Measurements from ENCODE around the gene CABP4. TPM values are rescaled to one million over a fixed set of nuclear protein-coding genes. Genes with fewer than 3 reads are reported as not detected.
A peak's percentile ranks its signal among the peaks of the same experiment; 100 is the strongest.
"Not testable (repeated sequence)": the region's sequence is repeated elsewhere in the genome, so short reads cannot be mapped to it uniquely, and the experiment has no call there.

The CABP4 gene
- total RNA-seq, 1 donor from 2014 or later, result 0.35 TPM

DNA sequence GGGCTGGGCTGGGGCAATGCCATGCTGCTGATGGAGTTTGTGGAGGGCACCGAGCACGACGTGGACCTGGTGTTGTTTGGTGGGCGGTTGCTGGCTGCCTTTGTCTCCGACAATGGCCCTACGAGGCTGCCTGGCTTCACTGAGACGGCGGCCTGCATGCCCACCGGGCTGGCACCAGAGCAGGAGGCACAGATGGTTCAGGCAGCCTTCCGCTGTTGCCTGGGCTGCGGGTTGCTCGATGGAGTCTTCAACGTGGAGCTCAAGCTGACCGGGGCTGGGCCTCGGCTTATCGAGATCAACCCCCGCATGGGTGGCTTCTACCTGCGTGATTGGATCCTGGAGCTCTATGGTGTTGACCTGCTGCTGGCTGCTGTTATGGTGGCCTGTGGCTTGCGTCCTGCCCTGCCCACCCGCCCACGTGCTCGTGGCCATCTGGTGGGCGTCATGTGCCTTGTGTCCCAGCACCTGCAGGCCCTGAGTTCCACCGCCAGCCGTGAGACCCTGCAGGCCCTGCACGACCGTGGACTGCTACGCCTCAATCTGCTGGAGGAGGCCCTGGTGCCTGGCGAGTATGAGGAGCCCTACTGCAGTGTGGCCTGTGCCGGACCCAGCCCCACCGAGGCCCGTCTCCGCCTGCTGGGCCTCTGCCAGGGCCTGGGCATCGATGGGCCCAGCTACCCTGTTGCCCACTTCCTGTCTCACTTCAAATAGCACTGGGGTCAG lies 31.1 kb upstream of the CABP4 start:
- H3K36me3 Mint-ChIP-seq (ENCODE audit: unreplicated experiment), result no peaks in the 10 kb centered on the region
- H3K4me3 Mint-ChIP-seq (ENCODE audit: unreplicated experiment), result no peak overlapping the region
- no peak for DNase-seq (ENCODE audit: extremely low spot score, unreplicated experiment)
- TF ChIP-seq, protein P1, sequence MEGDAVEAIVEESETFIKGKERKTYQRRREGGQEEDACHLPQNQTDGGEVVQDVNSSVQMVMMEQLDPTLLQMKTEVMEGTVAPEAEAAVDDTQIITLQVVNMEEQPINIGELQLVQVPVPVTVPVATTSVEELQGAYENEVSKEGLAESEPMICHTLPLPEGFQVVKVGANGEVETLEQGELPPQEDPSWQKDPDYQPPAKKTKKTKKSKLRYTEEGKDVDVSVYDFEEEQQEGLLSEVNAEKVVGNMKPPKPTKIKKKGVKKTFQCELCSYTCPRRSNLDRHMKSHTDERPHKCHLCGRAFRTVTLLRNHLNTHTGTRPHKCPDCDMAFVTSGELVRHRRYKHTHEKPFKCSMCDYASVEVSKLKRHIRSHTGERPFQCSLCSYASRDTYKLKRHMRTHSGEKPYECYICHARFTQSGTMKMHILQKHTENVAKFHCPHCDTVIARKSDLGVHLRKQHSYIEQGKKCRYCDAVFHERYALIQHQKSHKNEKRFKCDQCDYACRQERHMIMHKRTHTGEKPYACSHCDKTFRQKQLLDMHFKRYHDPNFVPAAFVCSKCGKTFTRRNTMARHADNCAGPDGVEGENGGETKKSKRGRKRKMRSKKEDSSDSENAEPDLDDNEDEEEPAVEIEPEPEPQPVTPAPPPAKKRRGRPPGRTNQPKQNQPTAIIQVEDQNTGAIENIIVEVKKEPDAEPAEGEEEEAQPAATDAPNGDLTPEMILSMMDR (IDR thresholded peaks at IDR 0.05), result no peak
- H3K4me1 Mint-ChIP-seq (ENCODE audit: unreplicated experiment), result peaks cover 13% of the 10 kb centered on the region
- no peak overlapping the region for H3K27ac Mint-ChIP-seq (ENCODE audit: unreplicated experiment)
- H3K9me3 Mint-ChIP-seq (ENCODE audit: unreplicated experiment), result no peaks in the 10 kb centered on the region
- no peaks in the 10 kb centered on the region for H3K27me3 Mint-ChIP-seq (ENCODE audit: unreplicated experiment)

DNA sequence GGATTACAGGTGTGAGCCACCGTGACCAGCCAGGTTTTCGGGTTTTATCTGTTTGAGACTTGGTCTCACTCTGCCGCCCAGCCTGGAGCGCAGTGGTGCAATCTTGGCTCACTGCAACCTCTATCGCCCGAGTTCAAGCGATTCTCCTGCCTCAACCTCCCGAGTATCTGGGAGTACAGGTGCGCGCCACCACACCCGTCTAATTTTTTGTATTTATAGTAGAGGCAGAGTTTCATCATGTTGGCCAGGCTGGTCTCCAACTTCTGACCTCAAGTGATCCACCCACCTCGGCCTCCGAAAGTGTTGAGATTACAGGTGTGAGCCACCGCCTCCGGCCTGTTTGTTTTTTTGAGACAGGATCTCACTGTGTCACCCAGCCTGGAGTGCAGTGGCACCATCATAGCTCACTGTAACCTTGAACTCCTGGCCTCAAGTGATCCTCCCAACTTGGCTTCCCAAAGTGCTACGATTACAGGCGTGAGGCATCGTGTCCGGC lies 27.7 kb upstream of the CABP4 start:
- not testable (repeated sequence) for H3K4me1 Mint-ChIP-seq (ENCODE audit: unreplicated experiment); H3K27me3 Mint-ChIP-seq (ENCODE audit: unreplicated experiment); H3K9me3 Mint-ChIP-seq (ENCODE audit: unreplicated experiment); H3K36me3 Mint-ChIP-seq (ENCODE audit: unreplicated experiment); DNase-seq (ENCODE audit: extremely low spot score, unreplicated experiment)
- Mint-ChIP-seq H3K27ac (ENCODE audit: unreplicated experiment) (peak overlapping the region; percentile 88), H3K4me3 (ENCODE audit: unreplicated experiment) (peak overlapping the region; percentile 90)

DNA sequence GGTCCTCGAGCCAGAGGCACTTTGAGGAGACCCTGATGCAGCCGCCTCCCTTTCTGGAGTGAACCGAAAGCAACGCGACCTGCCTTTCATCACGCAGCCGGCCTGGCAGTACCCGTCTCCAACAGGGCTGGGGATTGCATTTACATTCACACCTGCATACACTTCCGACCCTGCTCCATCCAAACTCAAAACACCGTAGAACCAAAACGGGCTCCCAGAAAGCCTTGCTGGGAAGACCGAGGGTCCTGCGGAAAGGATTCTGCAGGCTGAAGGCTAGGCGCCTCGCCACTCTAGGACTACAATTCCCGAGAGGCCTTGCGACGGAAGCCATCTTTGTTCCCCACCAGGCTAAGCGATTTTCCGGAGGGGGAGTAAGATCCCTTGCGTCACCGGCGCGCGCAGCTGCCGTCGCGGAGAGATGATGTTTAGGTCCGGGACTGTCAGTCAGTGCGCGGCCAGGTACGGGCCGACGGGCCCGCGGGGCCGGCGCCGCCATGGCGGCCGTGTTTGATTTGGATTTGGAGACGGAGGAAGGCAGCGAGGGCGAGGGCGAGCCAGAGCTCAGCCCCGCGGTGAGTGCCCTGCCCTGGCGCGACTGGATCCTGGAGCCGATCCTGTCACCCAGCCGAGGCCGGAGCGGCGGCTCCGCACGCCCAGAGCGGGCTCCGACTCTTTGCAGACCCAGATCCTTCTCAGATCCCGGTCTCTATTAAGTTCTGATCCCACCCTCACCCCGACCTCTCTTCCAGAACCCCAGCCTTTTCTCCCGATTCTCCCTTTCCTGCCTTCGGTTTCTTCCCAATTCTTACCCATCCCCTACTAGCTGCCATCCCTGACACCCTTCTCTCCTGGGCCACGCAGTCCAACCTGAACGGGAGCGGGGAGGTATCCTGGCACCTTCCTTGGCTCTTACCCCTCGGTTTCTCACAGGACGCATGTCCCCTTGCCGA lies 26.8 kb upstream of the CABP4 start, which contains the start of gene RPS6KB2:
TSS of gene RPS6KB2 (plus strand) at position 443 of the 950 bp plus-strand sequence. CDS start at position 495, 52 bp downstream.
- Mint-ChIP-seq H3K4me1 (ENCODE audit: unreplicated experiment) (peaks cover 5% of the 10 kb centered on the region), H3K36me3 (ENCODE audit: unreplicated experiment) (peaks cover 7% of the 10 kb centered on the region), H3K27me3 (ENCODE audit: unreplicated experiment) (no peaks in the 10 kb centered on the region), H3K9me3 (ENCODE audit: unreplicated experiment) (no peaks in the 10 kb centered on the region), H3K27ac (ENCODE audit: unreplicated experiment) (peak within 1 kb of the TSS; percentile 88), H3K4me3 (ENCODE audit: unreplicated experiment) (peak within 1 kb of the TSS; percentile 90)
- TF ChIP-seq, protein P1 (IDR thresholded peaks at IDR 0.05), result no peak
- peak; percentile 99 for DNase-seq (ENCODE audit: extremely low spot score, unreplicated experiment)

DNA sequence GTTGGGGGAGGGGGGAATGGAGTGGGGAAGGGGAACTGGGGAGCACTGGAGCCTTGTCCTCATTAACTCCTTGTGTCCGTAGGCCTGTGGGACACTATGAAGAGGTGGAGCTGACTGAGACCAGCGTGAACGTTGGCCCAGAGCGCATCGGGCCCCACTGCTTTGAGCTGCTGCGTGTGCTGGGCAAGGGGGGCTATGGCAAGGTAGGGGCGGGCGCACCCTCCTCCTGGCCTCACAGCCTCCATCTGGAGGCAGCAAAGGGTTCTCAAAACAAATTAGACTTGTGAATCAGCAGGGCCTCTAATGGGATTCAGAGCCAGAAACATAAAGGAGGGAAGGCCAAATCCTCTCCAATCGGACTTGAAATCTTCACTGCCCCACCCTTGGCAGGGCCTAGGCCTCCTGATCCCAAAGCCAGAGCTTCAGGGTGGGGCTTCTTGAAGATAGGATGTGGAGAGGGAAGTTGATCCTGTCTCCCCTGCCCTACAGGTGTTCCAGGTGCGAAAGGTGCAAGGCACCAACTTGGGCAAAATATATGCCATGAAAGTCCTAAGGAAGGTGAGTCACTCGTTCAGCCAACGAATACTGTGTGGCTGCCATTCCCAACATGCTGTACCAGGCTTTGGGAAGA lies 26.0 kb upstream of the CABP4 start:
- H3K27me3 Mint-ChIP-seq (ENCODE audit: unreplicated experiment), result no peaks in the 10 kb centered on the region
- no peak for DNase-seq (ENCODE audit: extremely low spot score, unreplicated experiment)
- H3K4me3 Mint-ChIP-seq (ENCODE audit: unreplicated experiment), result peak overlapping the region; percentile 90
- H3K36me3 Mint-ChIP-seq (ENCODE audit: unreplicated experiment), result peaks cover 7% of the 10 kb centered on the region
- peak overlapping the region; percentile 88 for H3K27ac Mint-ChIP-seq (ENCODE audit: unreplicated experiment)
- TF ChIP-seq, protein P1 (IDR thresholded peaks at IDR 0.05), result no peak
- no peaks in the 10 kb centered on the region for H3K9me3 Mint-ChIP-seq (ENCODE audit: unreplicated experiment)
- H3K4me1 Mint-ChIP-seq (ENCODE audit: unreplicated experiment), result peaks cover 5% of the 10 kb centered on the region

DNA sequence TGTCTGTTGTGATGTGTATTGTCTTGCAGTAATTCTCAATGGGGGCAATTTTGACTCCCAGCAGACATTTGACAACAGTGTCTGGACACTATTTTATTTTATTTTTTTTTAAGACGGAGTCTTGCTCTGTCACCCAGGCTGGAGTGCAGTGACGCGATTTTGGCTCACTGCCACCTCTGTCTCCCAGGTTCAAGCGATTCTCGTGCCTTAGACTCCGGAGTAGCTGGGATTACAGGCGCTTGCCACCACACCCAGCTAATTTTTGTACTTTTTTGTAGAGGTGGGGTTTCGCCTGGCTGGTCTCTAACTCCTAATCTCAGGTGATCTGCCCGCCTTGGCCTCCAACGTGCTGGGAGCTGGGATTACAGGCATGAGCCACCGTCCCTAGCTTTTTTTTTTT lies 25.4 kb upstream of the CABP4 start:
- Mint-ChIP-seq H3K27ac (ENCODE audit: unreplicated experiment) (no peak overlapping the region), H3K4me3 (ENCODE audit: unreplicated experiment) (peak overlapping the region; percentile 90), H3K27me3 (ENCODE audit: unreplicated experiment) (no peaks in the 10 kb centered on the region), H3K4me1 (ENCODE audit: unreplicated experiment) (peaks cover 5% of the 10 kb centered on the region), H3K9me3 (ENCODE audit: unreplicated experiment) (no peaks in the 10 kb centered on the region), H3K36me3 (ENCODE audit: unreplicated experiment) (peaks cover 7% of the 10 kb centered on the region)
- DNase-seq (ENCODE audit: extremely low spot score, unreplicated experiment), result no peak
- TF ChIP-seq, protein P1 (IDR thresholded peaks at IDR 0.05), result no peak

Measured in osteocyte (in vitro differentiated cells).